Measurements from ENCODE around the gene TROAP. TPM values are rescaled to one million over a fixed set of nuclear protein-coding genes. Genes with fewer than 3 reads are reported as not detected.
A peak's percentile ranks its signal among the peaks of the same experiment; 100 is the strongest.

Gene TROAP
- total RNA-seq, 1 donor from 2014 or later = 6.5 TPM

- Mint-ChIP-seq H3K27me3 (ENCODE audit: low read depth) (peaks cover 17% of the 10 kb centered on the region), H3K4me1 (ENCODE audit: low read depth) (peaks cover 49% of the 10 kb centered on the region), H3K27ac (ENCODE audit: unreplicated experiment) (peak overlapping the region; percentile 17), H3K4me3 (ENCODE audit: unreplicated experiment) (peak overlapping the region; percentile 65), H3K36me3 (ENCODE audit: low read depth) (no peaks in the 10 kb centered on the region), H3K9me3 (ENCODE audit: low read depth) (no peaks in the 10 kb centered on the region)
- no peak for TF ChIP-seq CTCF (IDR thresholded peaks at IDR 0.05)
- no peak for DNase-seq (ENCODE audit: low spot score)
These were observed 20.1 kb downstream of the TROAP start for GRCh38 chr12:49342914-49343731.

- peaks cover 17% of the 10 kb centered on the region for H3K27me3 Mint-ChIP-seq (ENCODE audit: low read depth)
- no peak overlapping the region for H3K4me3 Mint-ChIP-seq (ENCODE audit: unreplicated experiment)
- no peak overlapping the region for H3K27ac Mint-ChIP-seq (ENCODE audit: unreplicated experiment)
- H3K4me1 Mint-ChIP-seq (ENCODE audit: low read depth) = peaks cover 39% of the 10 kb centered on the region
- no peaks in the 10 kb centered on the region for H3K36me3 Mint-ChIP-seq (ENCODE audit: low read depth)
- no peak for DNase-seq (ENCODE audit: low spot score)
- H3K9me3 Mint-ChIP-seq (ENCODE audit: low read depth) = no peaks in the 10 kb centered on the region
- no peak for TF ChIP-seq CTCF (IDR thresholded peaks at IDR 0.05)
These were observed 21.5 kb downstream of the TROAP start for GRCh38 chr12:49344486-49345050.

GRCh38 chr12:49345051-49345824, 22.2 kb downstream of the TROAP start:
- Mint-ChIP-seq H3K36me3 (ENCODE audit: low read depth) (no peaks in the 10 kb centered on the region), H3K27ac (ENCODE audit: unreplicated experiment) (no peak overlapping the region), H3K27me3 (ENCODE audit: low read depth) (peaks cover 17% of the 10 kb centered on the region), H3K4me3 (ENCODE audit: unreplicated experiment) (peak overlapping the region; percentile 65), H3K9me3 (ENCODE audit: low read depth) (no peaks in the 10 kb centered on the region), H3K4me1 (ENCODE audit: low read depth) (peaks cover 32% of the 10 kb centered on the region)
- peak; percentile 8 for TF ChIP-seq CTCF (IDR thresholded peaks at IDR 0.05)
- DNase-seq (ENCODE audit: low spot score) = no peak

- no peak overlapping the region for H3K27ac Mint-ChIP-seq (ENCODE audit: unreplicated experiment)
- H3K4me1 Mint-ChIP-seq (ENCODE audit: low read depth) = peaks cover 32% of the 10 kb centered on the region
- H3K36me3 Mint-ChIP-seq (ENCODE audit: low read depth) = no peaks in the 10 kb centered on the region
- H3K9me3 Mint-ChIP-seq (ENCODE audit: low read depth) = no peaks in the 10 kb centered on the region
- no peak for TF ChIP-seq CTCF (IDR thresholded peaks at IDR 0.05)
- peak overlapping the region; percentile 65 for H3K4me3 Mint-ChIP-seq (ENCODE audit: unreplicated experiment)
- no peak for DNase-seq (ENCODE audit: low spot score)
- H3K27me3 Mint-ChIP-seq (ENCODE audit: low read depth) = peaks cover 17% of the 10 kb centered on the region
These were observed 23.0 kb downstream of the TROAP start for GRCh38 chr12:49345825-49346658.

Measured in chondrocyte (in vitro differentiated cells).